Brain pericyte (primary cell): ENCODE data around the gene ZFPM1.
"Not testable (repeated sequence)": the region's sequence is repeated elsewhere in the genome, so short reads cannot be mapped to it uniquely, and the experiment has no call there.

Experiments
- DNase-seq: peaks from one replicate; pipeline ENCODE4 v3.0.0-alpha.2; 2012; ENCODE audit warnings: low read depth, low spot score

The ZFPM1 gene

GRCh38 chr16:88511906-88512305 is 58.8 kb downstream of the ZFPM1 start:
- DNase-seq = no peak

GRCh38 chr16:88512728-88513696 is 59.9 kb downstream of the ZFPM1 start:
- DNase-seq = no peak

- DNase-seq = no peak
Measured at GRCh38 chr16:88514070-88514469, 61.0 kb downstream of the ZFPM1 start.

- no peak for DNase-seq
Measured at GRCh38 chr16:88514526-88515232, 61.6 kb downstream of the ZFPM1 start.

- DNase-seq = no peak
Measured at GRCh38 chr16:88515371-88515770, 62.3 kb downstream of the ZFPM1 start.

- DNase-seq = no peak
Measured at GRCh38 chr16:88515925-88516594, 63.0 kb downstream of the ZFPM1 start.

GRCh38 chr16:88516601-88517061 is 63.6 kb downstream of the ZFPM1 start:
- DNase-seq = no peak

- not testable (repeated sequence) for DNase-seq
Measured at GRCh38 chr16:88517208-88517774, 64.2 kb downstream of the ZFPM1 start.

GRCh38 chr16:88518411-88519111 is 65.5 kb downstream of the ZFPM1 start:
- not testable (repeated sequence) for DNase-seq

- no peak for DNase-seq
Measured at GRCh38 chr16:88519240-88519639, 66.2 kb downstream of the ZFPM1 start.

- no peak for DNase-seq
Measured at GRCh38 chr16:88519938-88520653, 67.0 kb downstream of the ZFPM1 start.

- DNase-seq = no peak
Measured at GRCh38 chr16:88521674-88522073, 68.6 kb downstream of the ZFPM1 start.

GRCh38 chr16:88522276-88522949 is 69.3 kb downstream of the ZFPM1 start:
- DNase-seq = no peak

GRCh38 chr16:88523309-88524161 is 70.5 kb downstream of the ZFPM1 start:
- DNase-seq = no peak

GRCh38 chr16:88524274-88524972 is 71.3 kb downstream of the ZFPM1 start:
- no peak for DNase-seq

- DNase-seq = no peak
Measured at GRCh38 chr16:88524973-88525662, 72.0 kb downstream of the ZFPM1 start.

- no peak for DNase-seq
Measured at GRCh38 chr16:88525663-88525990, 72.5 kb downstream of the ZFPM1 start.
